ENCODE measurements around the gene ARSG. TPM values are rescaled to one million over a fixed set of nuclear protein-coding genes. Genes with fewer than 3 reads are reported as not detected.
A peak's percentile ranks its signal among the peaks of the same experiment; 100 is the strongest.

The ARSG gene
- total RNA-seq, 2 donors from 2014 or later, result 5.4 to 16.9 TPM

GRCh38 chr17:68289473-68289872 lies 1.8 kb upstream of the ARSG start:
- Histone ChIP-seq H3K4me3 (peak overlapping the region; percentile 83), H3K36me3 (no peaks in the 10 kb centered on the region), H3K9me3 (no peaks in the 10 kb centered on the region), H3K4me1 (ENCODE audit: control insufficient read depth in 1 of 2, low read depth in 2 of 2) (peaks cover 0 to 28% of the 10 kb centered on the region in 2 donors), H3K27me3 (replicated peaks; ENCODE audit: insufficient read depth) (no peaks in the 10 kb centered on the region), H3K27ac (no peak overlapping the region)
- ATAC-seq (ENCODE audit: insufficient number of reproducible peaks, low FRiP score, low read depth) (no peak), DNase-seq (ENCODE audit: low spot score) (no peak)
- TF ChIP-seq CTCF (IDR thresholded peaks at IDR 0.05), result no peak

GRCh38 chr17:68289936-68290267 lies 1.4 kb upstream of the ARSG start:
- Histone ChIP-seq H3K27me3 (replicated peaks; ENCODE audit: insufficient read depth) (no peaks in the 10 kb centered on the region), H3K36me3 (no peaks in the 10 kb centered on the region), H3K4me1 (ENCODE audit: control insufficient read depth in 1 of 2, low read depth in 2 of 2) (peaks cover 0 to 28% of the 10 kb centered on the region in 2 donors), H3K9me3 (no peaks in the 10 kb centered on the region), H3K27ac (no peak overlapping the region), H3K4me3 (peak overlapping the region; percentile 83)
- ATAC-seq (ENCODE audit: insufficient number of reproducible peaks, low FRiP score, low read depth) (no peak), DNase-seq (ENCODE audit: low spot score) (no peak)
- no peak for TF ChIP-seq CTCF (IDR thresholded peaks at IDR 0.05)

- no peak for TF ChIP-seq CTCF (IDR thresholded peaks at IDR 0.05)
- H3K4me3 ChIP-seq, result peak overlapping the region; percentile 83
- no peaks in the 10 kb centered on the region for H3K27me3 ChIP-seq (replicated peaks; ENCODE audit: insufficient read depth)
- no peaks in the 10 kb centered on the region for H3K9me3 ChIP-seq
- no peak for DNase-seq (ENCODE audit: low spot score)
- no peak overlapping the region for H3K27ac ChIP-seq
- no peak for ATAC-seq (ENCODE audit: insufficient number of reproducible peaks, low FRiP score, low read depth)
- H3K4me1 ChIP-seq (ENCODE audit: control insufficient read depth in 1 of 2, low read depth in 2 of 2), result peaks cover 0 to 28% of the 10 kb centered on the region in 2 donors
- H3K36me3 ChIP-seq, result no peaks in the 10 kb centered on the region
Measured at GRCh38 chr17:68290268-68290954, 884 bp upstream of the ARSG start.

GRCh38 chr17:68291836-68292688 lies 767 bp downstream of the ARSG start:
- Histone ChIP-seq H3K9me3 (no peaks in the 10 kb centered on the region), H3K4me3 (peak overlapping the region; percentile 83), H3K36me3 (no peaks in the 10 kb centered on the region), H3K27me3 (replicated peaks; ENCODE audit: insufficient read depth) (no peaks in the 10 kb centered on the region), H3K27ac (peak overlapping the region in 1 of 2 donors; percentile 5), H3K4me1 (ENCODE audit: control insufficient read depth in 1 of 2, low read depth in 2 of 2) (peaks cover 0 to 28% of the 10 kb centered on the region in 2 donors)
- ATAC-seq (ENCODE audit: insufficient number of reproducible peaks, low FRiP score, low read depth) (no peak), DNase-seq (ENCODE audit: low spot score) (no peak)
- TF ChIP-seq CTCF (IDR thresholded peaks at IDR 0.05), result no peak

GRCh38 chr17:68292689-68293040 lies 1.4 kb downstream of the ARSG start:
- H3K27me3 ChIP-seq (replicated peaks; ENCODE audit: insufficient read depth), result no peaks in the 10 kb centered on the region
- DNase-seq (ENCODE audit: low spot score) (no peak), ATAC-seq (ENCODE audit: insufficient number of reproducible peaks, low FRiP score, low read depth) (no peak)
- peaks cover 0 to 28% of the 10 kb centered on the region in 2 donors for H3K4me1 ChIP-seq (ENCODE audit: control insufficient read depth in 1 of 2, low read depth in 2 of 2)
- no peak overlapping the region for H3K27ac ChIP-seq
- no peaks in the 10 kb centered on the region for H3K36me3 ChIP-seq
- no peaks in the 10 kb centered on the region for H3K9me3 ChIP-seq
- no peak for TF ChIP-seq CTCF (IDR thresholded peaks at IDR 0.05)
- peak overlapping the region; percentile 83 for H3K4me3 ChIP-seq

Data from thoracic aorta (tissue), 2 donors.